Cerebellar cortex (tissue), 1 donor: Measurements from ENCODE around the gene ACAD11.

Source experiments
- DNase-seq: peaks from one replicate; pipeline ENCODE4 v3.0.0-alpha.2; 2015; ENCODE audit warnings: low spot score

ACAD11 gene

DNA sequence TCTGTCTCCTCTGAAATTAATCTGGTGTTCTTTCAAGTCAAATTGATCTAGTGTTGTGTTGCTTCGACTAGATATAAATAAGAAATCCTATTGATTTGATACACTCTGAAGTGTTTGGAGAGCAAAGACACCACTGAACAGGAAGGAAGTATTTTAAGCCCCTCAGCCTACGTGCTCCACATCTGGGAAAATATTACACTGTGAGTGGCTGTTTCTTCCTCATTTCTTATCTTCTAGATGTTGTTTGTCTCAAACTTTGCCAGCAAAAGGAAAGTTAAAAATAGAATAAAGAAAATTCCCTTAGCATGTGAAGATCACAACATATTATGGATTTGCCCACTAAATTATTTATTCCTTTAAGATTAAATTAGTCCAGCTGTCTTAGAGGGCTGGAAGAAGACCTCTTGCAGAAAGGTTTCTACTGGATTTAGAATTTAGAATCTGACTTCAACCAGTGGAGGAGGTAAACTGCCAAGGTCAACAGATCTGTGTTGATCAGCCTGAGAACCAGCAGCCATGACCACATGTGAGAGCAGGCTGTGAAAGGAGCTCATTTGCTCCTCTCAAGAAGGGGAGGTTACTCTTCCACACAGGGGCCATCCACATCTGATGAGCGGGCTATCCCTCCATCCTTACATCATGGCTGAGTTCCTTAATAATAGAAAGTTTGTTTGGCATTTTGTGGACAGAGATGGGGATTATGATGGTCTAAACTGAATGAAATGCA, 108.9 kb downstream of the ACAD11 start:
- no peak for DNase-seq

- DNase-seq = no peak
These were observed 109.6 kb downstream of the ACAD11 start for GRCh38 chr3:132549890-132550578.

- no peak for DNase-seq
These were observed 110.4 kb downstream of the ACAD11 start for GRCh38 chr3:132549169-132549568.

GRCh38 chr3:132545471-132545870, 114.1 kb downstream of the ACAD11 start:
- DNase-seq = no peak

- DNase-seq = no peak
These were observed 115.5 kb downstream of the ACAD11 start for GRCh38 chr3:132544130-132544529.

- DNase-seq = no peak
These were observed 116.4 kb downstream of the ACAD11 start for GRCh38 chr3:132543011-132543739.

- no peak for DNase-seq
These were observed 117.0 kb downstream of the ACAD11 start for GRCh38 chr3:132542577-132542976.

DNA sequence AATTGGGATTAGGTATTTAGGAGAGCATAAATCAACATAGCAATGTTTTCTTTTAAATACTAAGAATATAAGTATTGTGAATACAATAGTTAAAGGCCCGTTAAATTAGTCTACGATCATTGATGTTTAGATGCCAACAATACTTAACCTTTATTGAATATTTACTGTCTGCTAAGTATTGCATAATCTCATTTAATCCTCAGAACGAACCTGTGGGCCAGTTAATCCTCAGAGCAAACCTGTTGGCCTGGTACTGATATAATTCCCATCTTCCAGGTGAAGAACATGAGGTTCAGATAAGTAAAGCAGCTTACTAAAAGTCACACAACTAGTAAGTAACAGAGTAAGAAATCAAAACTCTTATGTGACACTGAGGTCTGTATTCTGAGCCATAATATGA, 119.9 kb downstream of the ACAD11 start:
- DNase-seq = no peak

GRCh38 chr3:132538072-132538471, 121.5 kb downstream of the ACAD11 start:
- no peak for DNase-seq

- no peak for DNase-seq
These were observed 122.3 kb downstream of the ACAD11 start for GRCh38 chr3:132537297-132537696.

DNA sequence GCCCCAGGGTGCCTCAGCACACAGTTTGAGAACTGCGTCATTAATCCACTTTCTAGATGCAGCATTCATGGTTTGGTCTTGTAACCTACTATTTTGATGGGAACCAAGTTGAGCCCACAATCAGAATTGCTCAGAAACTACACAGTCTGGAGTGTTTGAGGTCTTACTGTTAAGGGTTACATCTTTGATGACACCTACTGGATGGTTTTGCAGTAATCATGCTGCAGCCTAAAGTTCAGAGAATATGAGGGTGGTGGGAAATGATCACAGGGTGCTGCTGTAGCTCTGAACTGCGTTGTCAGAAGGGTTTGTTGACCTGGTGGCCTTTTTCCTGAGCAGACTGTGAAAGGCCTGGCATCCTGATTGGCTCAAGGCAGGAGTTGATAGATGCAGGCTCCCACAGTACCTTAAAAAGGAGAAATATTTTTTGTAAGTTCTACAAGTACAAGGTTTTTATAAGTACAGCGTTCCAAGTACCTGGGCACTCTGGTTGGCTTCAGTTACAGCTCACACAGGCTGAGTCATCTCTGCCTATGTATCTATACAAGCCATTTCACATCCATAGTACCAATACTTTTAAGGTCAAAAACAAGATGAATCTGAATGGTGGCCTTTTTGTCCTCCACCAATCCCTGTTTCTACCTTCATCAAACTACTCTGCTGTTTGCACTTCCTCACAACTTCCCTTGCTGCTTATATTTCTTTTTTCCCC, 123.0 kb downstream of the ACAD11 start:
- DNase-seq = no peak

GRCh38 chr3:132535575-132536441, 123.8 kb downstream of the ACAD11 start:
- DNase-seq = peak; percentile 64

GRCh38 chr3:132530624-132531023, 129.0 kb downstream of the ACAD11 start:
- no peak for DNase-seq

DNA sequence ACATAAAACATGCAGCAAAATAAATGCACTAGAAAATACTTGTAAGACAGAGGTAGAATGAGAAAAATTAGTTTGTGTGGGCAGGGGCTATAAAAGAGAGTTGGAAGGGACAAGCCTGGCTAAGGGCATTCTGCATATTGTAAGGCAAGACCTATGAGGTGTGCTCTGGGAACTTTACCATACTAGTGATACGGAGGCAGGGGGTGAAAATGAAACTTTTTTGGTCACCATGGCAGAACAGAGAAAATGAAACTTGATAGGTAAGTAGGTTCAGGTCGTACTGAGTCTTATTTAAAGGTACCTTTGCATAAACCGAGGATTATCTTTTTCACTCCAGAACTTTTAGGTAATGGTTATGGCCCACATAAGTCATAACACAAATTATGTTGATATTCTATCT, 137.3 kb downstream of the ACAD11 start:
- DNase-seq = no peak

DNA sequence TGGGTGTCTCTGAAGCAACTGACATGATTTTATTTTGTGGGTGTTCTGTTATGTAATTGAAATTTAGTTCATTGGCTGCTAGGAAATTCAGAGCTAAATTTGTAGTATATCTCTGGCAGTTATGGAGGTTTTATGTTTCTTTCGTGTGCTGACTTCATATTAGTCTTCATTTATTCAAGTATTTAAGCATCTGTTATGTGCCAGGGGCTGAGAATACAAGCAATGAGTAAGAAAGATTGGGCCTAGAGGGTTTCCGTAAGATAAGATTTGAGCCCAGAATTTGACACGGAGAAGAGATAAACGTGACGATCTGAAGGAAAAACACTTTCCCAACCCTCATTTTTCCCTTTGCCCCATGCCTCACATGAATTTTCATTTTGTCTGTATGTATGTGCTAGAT, 137.7 kb downstream of the ACAD11 start:
- DNase-seq = no peak

DNA sequence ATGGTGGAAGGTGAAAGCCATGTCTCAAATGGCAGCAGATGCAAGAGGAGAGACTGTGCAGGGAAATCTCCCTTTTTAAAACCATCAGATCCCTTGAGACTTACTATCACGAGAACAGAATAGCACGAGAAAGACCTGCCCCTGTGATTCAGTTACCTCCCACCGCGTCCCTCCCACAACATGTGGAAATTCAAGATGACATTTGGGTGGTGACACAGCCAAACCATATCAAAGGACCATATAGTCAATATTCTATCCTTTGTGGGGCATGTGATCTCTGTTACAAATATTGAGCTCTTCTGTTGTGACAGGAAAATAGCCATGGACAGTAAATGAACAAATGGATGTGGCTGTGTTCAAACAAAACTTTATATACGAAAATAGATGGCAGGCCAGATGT, 139.7 kb downstream of the ACAD11 start:
- no peak for DNase-seq

GRCh38 chr3:132517311-132517710, 142.3 kb downstream of the ACAD11 start:
- DNase-seq = no peak

DNA sequence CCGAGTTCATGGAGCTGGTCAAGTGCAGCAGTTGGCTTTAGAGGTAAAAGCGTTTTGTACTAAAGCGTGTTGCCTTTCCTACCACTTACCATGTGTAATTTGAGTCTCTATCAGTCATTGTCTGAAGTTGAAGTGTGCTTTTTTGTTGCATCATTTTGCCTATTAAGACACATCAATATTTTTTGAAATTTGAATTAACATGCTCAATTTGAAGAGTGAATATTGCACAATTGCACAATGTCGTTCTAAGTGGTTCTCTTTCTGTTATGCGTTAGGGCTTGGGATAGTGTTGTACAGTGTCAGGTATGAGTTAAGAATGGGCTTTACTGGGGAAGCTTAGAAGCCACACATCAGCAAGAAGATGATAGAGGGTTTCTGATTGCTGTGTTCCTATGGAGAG, 146.6 kb downstream of the ACAD11 start:
- DNase-seq = no peak

DNA sequence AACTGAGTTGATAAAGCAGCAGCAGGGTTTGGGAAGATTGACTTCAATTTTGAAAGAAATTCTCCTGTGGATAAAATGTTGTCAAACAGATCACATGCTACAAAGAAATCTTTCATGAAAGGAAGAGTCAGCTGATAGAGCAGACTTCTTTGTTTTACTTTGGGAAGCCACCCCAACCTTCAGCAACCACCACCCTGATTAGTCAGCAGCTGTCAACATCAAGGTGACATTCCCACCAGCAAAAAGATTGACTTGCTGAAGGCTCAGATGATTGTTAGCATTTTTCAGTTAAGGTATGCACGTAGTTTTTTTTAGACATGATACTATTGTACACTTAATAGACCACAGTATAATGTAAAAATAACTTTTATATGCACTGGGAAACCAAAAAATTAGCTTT, 150.1 kb downstream of the ACAD11 start:
- DNase-seq = no peak

GRCh38 chr3:132509096-132509495, 150.5 kb downstream of the ACAD11 start:
- no peak for DNase-seq
